ENCODE measurements around the gene RASAL2. TPM values are rescaled to one million over a fixed set of nuclear protein-coding genes. Genes with fewer than 3 reads are reported as not detected.
A peak's percentile ranks its signal among the peaks of the same experiment; 100 is the strongest.
"Not testable (repeated sequence)": the region's sequence is repeated elsewhere in the genome, so short reads cannot be mapped to it uniquely, and the experiment has no call there.

The RASAL2 gene
- total and polyA plus RNA-seq, 4 donors = 21.6 to 32.6 (median 28.7) TPM

GRCh38 chr1:178502856-178503255 lies 409.0 kb downstream of the RASAL2 start:
- peaks cover 2% of the 10 kb centered on the region for H3K4me1 ChIP-seq (ENCODE audit: control insufficient read depth, insufficient read depth, low read length)
- no peak overlapping the region for H3K4me3 ChIP-seq (ENCODE audit: low read depth, low read length)
- no peaks in the 10 kb centered on the region for H3K9me3 ChIP-seq (ENCODE audit: control insufficient read depth, insufficient read depth, low read length)
- H3K27me3 ChIP-seq (ENCODE audit: control insufficient read depth, insufficient read depth, low read length) = no peaks in the 10 kb centered on the region
- DNase-seq (ENCODE audit: low read depth in 4 of 6, low spot score in 6 of 6) = no peak
- no peak overlapping the region for H3K27ac ChIP-seq (ENCODE audit: low read depth, low read length)
- whole genome bisulfite sequencing (ENCODE audit: insufficient coverage) = 100% methylated on average over 2 of the region's 5 CpGs
- no peaks in the 10 kb centered on the region for H3K36me3 ChIP-seq (ENCODE audit: control insufficient read depth, insufficient read depth, low read length)

DNA sequence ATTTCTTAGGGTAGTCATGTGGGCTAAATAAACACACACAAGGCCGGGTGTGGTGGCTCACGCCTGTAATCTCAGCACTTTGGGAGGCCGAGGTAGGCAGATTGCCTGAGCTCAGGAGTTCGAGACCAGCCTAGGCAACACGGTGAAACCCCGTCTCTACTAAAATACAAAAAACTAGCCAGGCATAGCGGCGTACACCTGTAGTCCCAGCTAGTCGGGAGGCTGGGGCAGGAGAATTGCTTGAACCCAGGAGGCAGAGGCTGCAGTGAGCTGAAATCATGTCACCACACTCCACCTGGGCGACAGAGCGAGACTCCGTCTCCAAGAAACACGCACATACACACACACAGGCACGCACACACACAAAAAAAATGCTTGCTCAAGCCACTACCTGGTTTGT lies 409.4 kb downstream of the RASAL2 start:
- 97% methylated on average over 12 of the region's 14 CpGs for WGBS (ENCODE audit: insufficient coverage)

DNA sequence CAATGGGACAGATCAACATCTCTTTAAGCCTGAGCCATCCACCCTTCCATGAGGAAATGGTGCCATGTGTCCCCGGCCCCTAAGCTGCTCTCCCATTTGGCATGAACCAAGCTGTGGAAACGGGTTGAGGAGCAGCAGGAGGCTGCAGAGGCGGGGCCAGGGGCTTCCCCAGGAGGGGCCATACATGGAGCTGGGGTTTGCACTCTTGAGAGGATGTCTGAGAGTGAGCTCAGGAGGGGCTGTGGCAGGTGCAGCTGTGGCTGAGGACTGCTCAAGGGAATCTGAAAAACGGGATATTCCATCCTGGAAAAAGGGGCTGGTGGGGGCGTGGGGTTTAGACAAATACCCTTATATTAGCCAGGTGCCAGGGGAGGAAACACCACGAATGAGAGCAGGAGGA lies 409.9 kb downstream of the RASAL2 start:
- DNase-seq (ENCODE audit: low read depth in 4 of 6, low spot score in 6 of 6) = no peak
- Histone ChIP-seq H3K27ac (ENCODE audit: low read depth, low read length) (no peak overlapping the region), H3K4me3 (ENCODE audit: low read depth, low read length) (no peak overlapping the region), H3K9me3 (ENCODE audit: control insufficient read depth, insufficient read depth, low read length) (no peaks in the 10 kb centered on the region), H3K36me3 (ENCODE audit: control insufficient read depth, insufficient read depth, low read length) (no peaks in the 10 kb centered on the region), H3K27me3 (ENCODE audit: control insufficient read depth, insufficient read depth, low read length) (no peaks in the 10 kb centered on the region), H3K4me1 (ENCODE audit: control insufficient read depth, insufficient read depth, low read length) (peaks cover 2% of the 10 kb centered on the region)
- WGBS (ENCODE audit: insufficient coverage) = 85% methylated on average over 5 of the region's 6 CpGs

More for the DNA sequence above, 409.4 kb downstream of the RASAL2 start:
- not testable (repeated sequence) for H3K27ac ChIP-seq (ENCODE audit: low read depth, low read length); H3K9me3 ChIP-seq (ENCODE audit: control insufficient read depth, insufficient read depth, low read length); H3K4me1 ChIP-seq (ENCODE audit: control insufficient read depth, insufficient read depth, low read length); H3K4me3 ChIP-seq (ENCODE audit: low read depth, low read length); DNase-seq (ENCODE audit: low read depth in 4 of 6, low spot score in 6 of 6); H3K27me3 ChIP-seq (ENCODE audit: control insufficient read depth, insufficient read depth, low read length); H3K36me3 ChIP-seq (ENCODE audit: control insufficient read depth, insufficient read depth, low read length)

- Histone ChIP-seq H3K27me3 (ENCODE audit: control insufficient read depth, insufficient read depth, low read length) (no peaks in the 10 kb centered on the region), H3K27ac (ENCODE audit: low read depth, low read length) (no peak overlapping the region), H3K36me3 (ENCODE audit: control insufficient read depth, insufficient read depth, low read length) (no peaks in the 10 kb centered on the region), H3K9me3 (ENCODE audit: control insufficient read depth, insufficient read depth, low read length) (no peaks in the 10 kb centered on the region), H3K4me3 (ENCODE audit: low read depth, low read length) (no peak overlapping the region), H3K4me1 (ENCODE audit: control insufficient read depth, insufficient read depth, low read length) (peaks cover 2% of the 10 kb centered on the region)
- no peak for DNase-seq (ENCODE audit: low read depth in 4 of 6, low spot score in 6 of 6)
- WGBS (ENCODE audit: insufficient coverage) = 88% methylated on average over 4 of the region's 4 CpGs
Observed at GRCh38 chr1:178504286-178504685, 410.4 kb downstream of the RASAL2 start.

- H3K27me3 ChIP-seq (ENCODE audit: control insufficient read depth, insufficient read depth, low read length) = no peaks in the 10 kb centered on the region
- peaks cover 2% of the 10 kb centered on the region for H3K4me1 ChIP-seq (ENCODE audit: control insufficient read depth, insufficient read depth, low read length)
- 96% methylated on average over 2 of the region's 6 CpGs for WGBS (ENCODE audit: insufficient coverage)
- no peak overlapping the region for H3K4me3 ChIP-seq (ENCODE audit: low read depth, low read length)
- H3K27ac ChIP-seq (ENCODE audit: low read depth, low read length) = no peak overlapping the region
- H3K9me3 ChIP-seq (ENCODE audit: control insufficient read depth, insufficient read depth, low read length) = no peaks in the 10 kb centered on the region
- no peak for DNase-seq (ENCODE audit: low read depth in 4 of 6, low spot score in 6 of 6)
- no peaks in the 10 kb centered on the region for H3K36me3 ChIP-seq (ENCODE audit: control insufficient read depth, insufficient read depth, low read length)
Observed at GRCh38 chr1:178506177-178506576, 412.3 kb downstream of the RASAL2 start.

DNA sequence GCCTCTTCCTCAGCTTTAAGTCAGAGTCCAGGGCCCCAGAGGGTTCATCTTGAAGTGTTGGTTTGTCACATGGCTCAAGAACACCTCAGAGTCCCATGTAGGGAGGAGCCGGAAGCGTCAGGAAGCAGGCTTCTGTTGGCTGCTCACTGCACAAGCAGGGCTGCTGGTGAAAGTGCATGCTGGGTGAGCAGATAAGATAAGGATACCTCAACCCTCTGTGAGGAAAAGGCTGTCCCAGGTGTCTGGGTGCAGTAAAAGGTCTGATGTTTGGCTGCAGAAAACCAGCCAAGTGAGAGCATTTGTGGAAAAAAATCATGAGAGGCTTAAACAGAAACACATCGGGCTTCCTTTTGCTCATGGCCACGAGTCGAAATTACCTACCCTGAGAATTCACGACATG lies 412.8 kb downstream of the RASAL2 start:
- Histone ChIP-seq H3K4me1 (ENCODE audit: control insufficient read depth, insufficient read depth, low read length) (peaks cover under 1% of the 10 kb centered on the region), H3K9me3 (ENCODE audit: control insufficient read depth, insufficient read depth, low read length) (no peaks in the 10 kb centered on the region), H3K27me3 (ENCODE audit: control insufficient read depth, insufficient read depth, low read length) (no peaks in the 10 kb centered on the region), H3K27ac (ENCODE audit: low read depth, low read length) (no peak overlapping the region), H3K4me3 (ENCODE audit: low read depth, low read length) (no peak overlapping the region), H3K36me3 (ENCODE audit: control insufficient read depth, insufficient read depth, low read length) (no peaks in the 10 kb centered on the region)
- 71% methylated on average over 6 of the region's 6 CpGs for WGBS (ENCODE audit: insufficient coverage)
- DNase-seq (ENCODE audit: low read depth in 4 of 6, low spot score in 6 of 6) = no peak

- no peak overlapping the region for H3K4me3 ChIP-seq (ENCODE audit: low read depth, low read length)
- H3K9me3 ChIP-seq (ENCODE audit: control insufficient read depth, insufficient read depth, low read length) = no peaks in the 10 kb centered on the region
- peaks cover 4% of the 10 kb centered on the region for H3K4me1 ChIP-seq (ENCODE audit: control insufficient read depth, insufficient read depth, low read length)
- 45% methylated on average over 3 of the region's 5 CpGs for WGBS (ENCODE audit: insufficient coverage)
- no peaks in the 10 kb centered on the region for H3K36me3 ChIP-seq (ENCODE audit: control insufficient read depth, insufficient read depth, low read length)
- no peak overlapping the region for H3K27ac ChIP-seq (ENCODE audit: low read depth, low read length)
- no peaks in the 10 kb centered on the region for H3K27me3 ChIP-seq (ENCODE audit: control insufficient read depth, insufficient read depth, low read length)
- peak in 1 of 6 donors; percentile 21 for DNase-seq (ENCODE audit: low read depth in 4 of 6, low spot score in 6 of 6)
Observed at GRCh38 chr1:178509414-178510007, 415.6 kb downstream of the RASAL2 start.

DNA sequence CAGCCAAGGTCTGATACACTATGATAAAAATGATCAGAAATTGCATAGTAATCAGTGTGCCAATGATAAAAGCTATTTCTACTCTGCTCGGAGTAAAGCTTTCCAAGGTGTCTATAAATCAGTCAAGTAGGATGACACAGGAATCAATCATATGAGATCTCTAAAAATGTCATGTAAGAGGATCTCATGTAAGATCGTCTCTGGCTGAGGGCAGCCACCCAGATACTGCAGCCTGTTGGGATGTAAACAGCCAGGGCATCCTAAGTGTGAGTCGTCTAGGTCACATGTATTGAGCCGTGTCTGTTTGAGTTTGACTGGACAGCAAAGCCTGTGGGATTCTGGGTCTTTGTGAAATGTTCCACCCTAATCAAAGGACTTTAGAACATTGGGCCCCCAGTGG lies 416.3 kb downstream of the RASAL2 start:
- Histone ChIP-seq H3K9me3 (ENCODE audit: control insufficient read depth, insufficient read depth, low read length) (no peaks in the 10 kb centered on the region), H3K4me1 (ENCODE audit: control insufficient read depth, insufficient read depth, low read length) (peaks cover 4% of the 10 kb centered on the region), H3K27ac (ENCODE audit: low read depth, low read length) (no peak overlapping the region), H3K36me3 (ENCODE audit: control insufficient read depth, insufficient read depth, low read length) (no peaks in the 10 kb centered on the region), H3K27me3 (ENCODE audit: control insufficient read depth, insufficient read depth, low read length) (no peaks in the 10 kb centered on the region), H3K4me3 (ENCODE audit: low read depth, low read length) (no peak overlapping the region)
- no peak for DNase-seq (ENCODE audit: low read depth in 4 of 6, low spot score in 6 of 6)
- 92% methylated on average over 3 of the region's 4 CpGs for WGBS (ENCODE audit: insufficient coverage)

- Histone ChIP-seq H3K36me3 (ENCODE audit: control insufficient read depth, insufficient read depth, low read length) (no peaks in the 10 kb centered on the region), H3K27ac (ENCODE audit: low read depth, low read length) (no peak within 1 kb of the TSS), H3K27me3 (ENCODE audit: control insufficient read depth, insufficient read depth, low read length) (no peaks in the 10 kb centered on the region), H3K4me3 (ENCODE audit: low read depth, low read length) (no peak within 1 kb of the TSS), H3K9me3 (ENCODE audit: control insufficient read depth, insufficient read depth, low read length) (no peaks in the 10 kb centered on the region), H3K4me1 (ENCODE audit: control insufficient read depth, insufficient read depth, low read length) (peaks cover 4% of the 10 kb centered on the region)
- DNase-seq (ENCODE audit: low read depth in 4 of 6, low spot score in 6 of 6) = no peak
- WGBS (ENCODE audit: insufficient coverage) = 96% methylated on average over 19 of the region's 19 CpGs
Observed at GRCh38 chr1:178512566-178513277, 418.8 kb downstream of the RASAL2 start, which contains the start of gene TEX35. Gene TEX35, plus strand, starts transcription at chr1:178513109. Its CDS starts 80 bp downstream, at chr1:178513189.

All from spinal cord (tissue), 10 donors.